Motor neuron (in vitro differentiated cells): ENCODE results near the gene NINJ1. TPM values are rescaled to one million over a fixed set of nuclear protein-coding genes. Genes with fewer than 3 reads are reported as not detected.
A peak's percentile ranks its signal among the peaks of the same experiment; 100 is the strongest.

ENCODE experiments used
- ATAC-seq, 8 experiments: fragments of 200-7000 bp; cut with Tn5 transposase; replicated peaks in 6 of 8; 2 replicates each; pipeline ENCODE4 v1.8.0; 2021; ENCODE audit warnings: mild to moderate bottlenecking in 8 of 8, moderate library complexity in 8 of 8
- H3K27ac ChIP-seq, 2 donors: fragments of 250-450 bp; sonication (Bioruptor Pico); 2 replicates each; pipeline ENCODE4 v1.9.0; 2021; ENCODE audit warnings: antibody characterized with exemption in 2 of 2, mild to moderate bottlenecking in 2 of 2, moderate library complexity in 1 of 2
- H3K4me1 ChIP-seq, 2 donors: fragments of 250-450 bp; sonication (Bioruptor Pico); replicated peaks in 1 of 2; 2 replicates each; pipeline ENCODE4 v1.6.1; 2021; ENCODE audit warnings: antibody characterized with exemption in 2 of 2, mild to moderate bottlenecking in 2 of 2, moderate library complexity in 1 of 2
- H3K4me3 ChIP-seq, 5 donors: fragments of 250-450 bp; sonication (Bioruptor Pico); 2 replicates each; pipeline ENCODE4 v1.9.0; 2021; ENCODE audit warnings: antibody characterized with exemption in 5 of 5, mild to moderate bottlenecking in 5 of 5, moderate library complexity in 4 of 5
- WGBS, 10 experiments: fragments of 450-650 bp; shearing (Covaris generic); methylation state at CpG; one replicate each; pipeline ENCODE4 v1.0.0; 2022; 5-methylcytosine and 5-hydroxymethylcytosine counted together
- in situ Hi-C, 9 experiments: fragments of 400-800 bp; cut with MboI; loops; one replicate each; pipeline ENCODE4 v1.15.0; 2021; ENCODE audit warnings: low sequenced_read_pairs in 9 of 9, low pct_unique_long_range_greater_than_20kb in 2 of 9; ENCODE audit not compliant: unreplicated experiment in 9 of 9
- total RNA-seq, 8 experiments: library from RNA; unstranded; fragments of 300-600 nt; gene quantifications; 2 replicates each; pipeline versions ENCODE4 v1.2.3 to v1.2.4, GENCODE V29; 2022

The NINJ1 gene, protein sequence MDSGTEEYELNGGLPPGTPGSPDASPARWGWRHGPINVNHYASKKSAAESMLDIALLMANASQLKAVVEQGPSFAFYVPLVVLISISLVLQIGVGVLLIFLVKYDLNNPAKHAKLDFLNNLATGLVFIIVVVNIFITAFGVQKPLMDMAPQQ
- 10 to 100 TPM; 12.2 to 59.1 (median 20.2) TPM for total RNA-seq

DNA sequence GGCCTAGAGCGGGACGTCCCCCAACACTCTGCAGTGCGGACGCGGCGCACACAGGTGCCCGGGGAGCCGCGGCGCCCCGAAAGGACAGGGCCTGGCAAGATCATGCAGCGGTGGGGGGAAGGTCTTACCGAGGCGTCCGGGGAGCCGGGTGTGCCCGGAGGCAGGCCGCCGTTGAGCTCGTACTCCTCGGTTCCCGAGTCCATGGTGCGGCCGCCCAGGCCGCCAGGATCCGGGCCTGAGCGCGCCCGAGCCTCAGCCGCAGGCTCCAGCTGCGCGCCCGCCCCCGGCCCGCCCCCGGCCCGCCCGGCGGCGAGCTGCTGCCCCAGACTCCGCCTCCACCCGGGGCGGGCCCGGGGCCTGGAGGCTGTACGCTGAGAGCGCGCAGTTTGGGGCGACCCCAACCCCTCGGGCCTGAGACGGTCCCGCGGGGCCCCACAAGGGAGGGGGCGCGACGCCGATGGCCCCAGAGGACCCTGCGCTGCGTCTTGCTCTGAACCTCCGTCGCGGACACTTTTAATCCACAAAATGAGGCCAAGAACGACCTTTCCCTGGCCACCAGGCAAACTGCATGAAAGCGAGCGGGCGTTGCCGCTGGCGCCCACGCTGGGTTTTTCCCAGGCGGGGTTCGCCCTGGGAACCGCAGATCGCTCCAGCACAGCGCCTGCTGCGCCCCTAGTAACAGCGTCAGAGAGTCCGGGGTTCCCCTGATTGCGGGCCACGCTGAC is at the start of gene NINJ1:
Gene NINJ1 (minus strand): TSS at position 237 of the 725 bp plus-strand sequence. CDS start 34 bp downstream, at position 203.
- Histone ChIP-seq H3K27ac (peak within 1 kb of the TSS in 1 of 2 donors; percentile 77), H3K4me3 (peak within 1 kb of the TSS; percentile 46 to 75 (median 59)), H3K4me1 (peaks cover 11 to 17% of the 10 kb centered on the region in 2 donors)
- ATAC-seq: peak; percentile 69 to 86 (median 84)
- in situ Hi-C loops: no loop called here
- WGBS, 10 experiments: 0 to 12% (median 9%) methylated on average over 2 to 7 of the region's 78 CpGs; no CpG with 5 or more reads in 7 of the 10 experiments

DNA sequence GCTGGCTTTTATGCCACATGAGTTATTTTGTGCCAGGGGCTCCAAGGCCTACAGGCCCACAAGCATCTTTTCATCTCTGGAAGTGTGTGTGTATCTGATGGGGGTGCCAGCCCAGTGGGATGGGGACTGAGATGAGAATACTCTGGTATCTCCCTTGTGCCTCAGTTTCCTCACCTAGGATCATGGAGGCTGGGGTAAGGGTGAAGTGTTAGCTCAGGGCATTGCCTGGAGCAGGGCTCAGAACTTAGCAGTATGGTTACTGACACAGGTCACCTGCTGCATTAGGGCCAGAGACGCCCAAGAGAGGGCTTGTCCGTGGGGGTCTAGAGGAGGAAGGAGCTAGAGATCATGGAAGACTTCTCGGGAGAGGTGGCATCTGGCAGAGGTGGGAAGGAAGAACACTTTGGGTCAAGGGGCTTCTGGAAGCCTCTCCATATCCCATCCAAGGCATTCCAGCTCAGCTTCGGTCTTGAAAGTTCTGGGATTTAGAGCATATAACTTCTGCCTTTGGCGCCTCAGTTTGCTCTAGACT is 49.1 kb upstream of the NINJ1 start:
- in situ Hi-C loops: loop anchor here in 1 of 9 experiments (25.0 kb wide), 1 partner anchor 279 kb away; the partner anchor contains the start of genes FAM120A and FAM120AOS
- ATAC-seq: no peak
- peak overlapping the region; percentile 53 to 82 (median 62) for H3K4me3 ChIP-seq
- peaks cover 21 to 30% of the 10 kb centered on the region in 2 donors for H3K4me1 ChIP-seq
- 10 to 83% (median 35%) methylated on average over 1 to 2 of the region's 5 CpGs; no CpG with 5 or more reads in 4 of the 10 experiments for WGBS, 10 experiments
- H3K27ac ChIP-seq: no peak overlapping the region

DNA sequence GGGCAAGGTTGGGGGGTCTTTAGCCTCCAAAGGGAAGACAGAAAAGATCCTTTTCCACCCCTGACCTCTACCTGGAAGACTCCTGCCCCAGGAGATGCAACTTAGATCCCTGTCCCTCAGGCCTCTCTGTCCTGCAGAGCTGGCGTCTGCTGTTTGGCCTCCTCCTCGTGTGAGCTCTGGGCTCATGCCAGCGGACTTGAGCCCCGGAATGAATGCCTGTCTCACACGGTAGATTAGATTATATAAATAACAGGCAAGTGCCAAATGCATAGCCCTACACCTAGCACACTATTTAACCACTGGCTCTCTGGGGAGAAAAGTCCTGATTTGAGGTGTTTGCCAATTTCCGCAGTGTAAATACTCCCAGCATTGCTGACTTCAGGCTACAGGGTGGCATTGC is 48.5 kb upstream of the NINJ1 start:
- no peak overlapping the region for H3K27ac ChIP-seq
- H3K4me1 ChIP-seq: peaks cover 18 to 26% of the 10 kb centered on the region in 2 donors
- 61 to 100% (median 80%) methylated on average over 1 to 4 of the region's 6 CpGs; no CpG with 5 or more reads in 5 of the 10 experiments for WGBS, 10 experiments
- in situ Hi-C loops: loop anchor here in 1 of 9 experiments (25.0 kb wide), 1 partner anchor 280 kb away; the partner anchor contains the start of genes FAM120A and FAM120AOS
- H3K4me3 ChIP-seq: no peak overlapping the region
- ATAC-seq: peak in 1 of 8 experiments; percentile 1

DNA sequence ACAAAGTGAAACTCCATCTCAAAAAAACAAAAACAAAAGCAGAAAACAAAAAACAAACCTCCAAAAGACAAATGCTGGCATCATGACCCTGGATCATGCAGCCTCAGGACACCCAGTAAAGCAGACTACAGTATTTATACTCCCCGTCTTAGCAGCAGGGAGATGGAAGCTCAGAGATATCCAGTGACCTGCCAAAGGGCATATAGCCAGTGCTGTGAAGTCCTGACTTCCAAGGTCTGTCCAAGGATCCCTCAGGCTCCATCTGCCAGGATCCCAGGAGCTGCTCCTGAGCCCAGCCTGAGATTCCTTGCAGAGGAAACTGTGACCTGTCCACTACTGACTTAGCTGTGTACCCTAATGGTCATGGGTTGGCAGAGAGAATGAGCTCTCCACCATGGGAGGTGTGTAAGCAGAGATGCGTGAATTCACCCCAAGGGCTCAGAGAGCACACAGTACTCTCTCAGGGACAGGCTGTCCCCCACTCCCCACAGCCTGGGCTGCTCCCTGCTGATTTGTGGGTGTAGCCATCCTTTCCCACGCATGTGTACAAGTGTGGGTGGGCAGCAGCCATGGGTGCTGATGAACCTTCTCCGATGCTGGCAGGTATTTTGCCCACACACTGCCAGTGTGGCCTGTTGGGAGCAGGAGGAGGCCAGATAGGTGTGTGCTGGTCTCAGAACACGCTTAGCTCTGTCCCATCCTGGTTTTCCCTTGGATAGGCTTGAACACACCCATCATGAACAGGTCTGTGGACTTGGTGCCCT is 47.8 kb upstream of the NINJ1 start:
- Histone ChIP-seq H3K4me3 (no peak overlapping the region), H3K4me1 (peaks cover 14 to 19% of the 10 kb centered on the region in 2 donors), H3K27ac (no peak overlapping the region)
- WGBS, 10 experiments: 40 to 94% (median 73%) methylated on average over 1 to 2 of the region's 5 CpGs; no CpG with 5 or more reads in 4 of the 10 experiments
- ATAC-seq: no peak
- in situ Hi-C loops: loop anchor here in 1 of 9 experiments (25.0 kb wide), 1 partner anchor 280 kb away; the partner anchor contains the start of genes FAM120A and FAM120AOS

DNA sequence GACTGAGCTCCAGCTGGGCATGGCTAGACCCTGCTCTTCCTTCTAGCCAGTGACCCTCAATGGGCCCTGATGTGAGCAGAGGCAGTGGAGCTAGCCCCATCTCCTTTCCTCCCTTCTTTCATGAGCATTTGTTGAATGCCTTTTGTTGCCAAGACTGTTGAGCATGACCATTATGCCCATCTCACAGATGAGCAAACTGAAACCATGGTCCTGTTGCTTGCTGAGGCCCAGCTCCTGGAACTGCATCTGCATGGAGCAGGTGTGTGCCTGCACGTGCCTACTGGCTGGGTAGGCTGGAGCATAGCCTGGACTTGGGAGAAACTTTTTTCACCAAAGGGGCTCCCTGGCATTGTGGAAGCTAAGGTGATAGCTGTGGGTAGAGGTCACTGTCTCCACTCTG is 46.9 kb upstream of the NINJ1 start:
- Histone ChIP-seq H3K4me3 (no peak overlapping the region), H3K4me1 (peaks cover 5 to 10% of the 10 kb centered on the region in 2 donors), H3K27ac (no peak overlapping the region)
- in situ Hi-C loops: loop anchor here in 1 of 9 experiments (25.0 kb wide), 1 partner anchor 281 kb away; the partner anchor contains the start of genes FAM120A and FAM120AOS
- WGBS, 10 experiments: 40 to 60% methylated on average over 1 of the region's 1 CpG; no CpG with 5 or more reads in 8 of the 10 experiments
- no peak for ATAC-seq

DNA sequence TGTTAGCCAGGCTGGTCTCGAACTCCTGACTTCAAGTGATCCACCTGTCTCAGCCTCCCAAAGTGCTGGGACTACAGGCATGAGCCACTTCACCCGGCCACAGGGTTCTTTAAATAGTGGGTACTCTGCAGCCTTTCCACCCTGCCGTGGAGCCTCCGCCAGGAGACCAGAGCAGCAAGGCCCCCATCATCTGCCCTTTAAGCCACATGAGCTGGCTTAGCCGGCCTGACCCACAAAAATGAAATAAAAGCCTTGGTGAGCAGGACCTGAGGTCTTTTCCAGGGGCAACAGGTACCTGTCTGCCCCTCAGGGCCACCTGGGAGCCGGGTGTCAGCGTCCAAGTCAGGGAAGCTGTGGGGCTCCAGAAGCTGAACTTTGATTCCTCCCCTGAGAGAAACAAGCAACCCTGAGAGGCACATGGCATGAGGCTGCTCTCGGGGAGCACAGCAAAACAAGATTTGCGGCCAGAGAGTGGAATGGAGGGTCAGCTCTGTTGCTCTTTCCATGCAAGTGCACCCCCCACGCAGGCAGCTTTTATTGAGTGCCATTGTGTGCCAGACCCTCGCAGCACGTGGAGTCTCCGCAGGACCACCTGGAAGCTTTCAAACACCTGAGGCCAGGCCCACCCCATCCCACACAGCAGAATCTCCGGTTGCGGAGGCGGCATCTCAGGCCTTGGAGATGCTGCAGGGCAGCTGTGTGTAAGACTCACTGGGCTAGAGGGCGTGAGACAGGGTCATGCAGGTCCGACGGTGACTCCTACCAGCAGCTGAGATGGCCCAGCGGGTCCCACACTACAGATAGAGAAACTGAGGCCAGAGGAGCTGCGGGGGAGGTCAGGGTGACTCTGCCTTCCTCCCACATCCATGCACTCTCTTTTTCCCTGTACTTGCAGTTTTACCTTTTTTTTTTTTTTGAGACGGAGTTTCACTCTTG is 45.1 kb upstream of the NINJ1 start:
- 21 to 100% (median 78%) methylated on average over 2 to 13 of the region's 22 CpGs; no CpG with 5 or more reads in 1 of the 10 experiments for WGBS, 10 experiments
- no peak for ATAC-seq
- H3K4me1 ChIP-seq: peaks cover 2 to 4% of the 10 kb centered on the region in 2 donors
- no peak overlapping the region for H3K4me3 ChIP-seq
- no peak overlapping the region for H3K27ac ChIP-seq
- in situ Hi-C loops: loop anchor here in 1 of 9 experiments (25.0 kb wide), 1 partner anchor 283 kb away; the partner anchor contains the start of genes FAM120A and FAM120AOS

DNA sequence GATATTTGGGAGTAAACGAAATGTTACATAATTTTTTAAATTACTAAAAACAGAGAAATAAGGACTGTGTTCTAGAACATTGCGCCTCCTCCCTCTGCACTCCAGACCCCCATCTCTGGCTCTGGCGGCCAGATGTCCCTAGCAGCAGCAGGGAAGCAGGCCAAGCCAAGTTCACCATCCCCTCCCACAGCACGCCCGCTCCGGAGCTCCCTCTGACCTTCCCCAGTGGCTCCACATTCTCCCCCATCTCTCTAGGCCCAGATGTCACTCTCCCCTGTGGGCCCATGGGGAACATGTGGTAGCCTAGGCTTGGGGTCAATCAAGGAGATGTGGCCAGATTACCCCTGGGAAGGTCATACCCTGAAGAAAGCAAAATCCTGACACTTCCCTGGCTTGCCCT is 43.6 kb upstream of the NINJ1 start:
- in situ Hi-C loops: loop anchor here in 1 of 9 experiments (25.0 kb wide), 1 partner anchor 285 kb away; the partner anchor contains the start of genes FAM120A and FAM120AOS
- peak in 2 of 8 experiments; percentile 13 to 58 for ATAC-seq
- Histone ChIP-seq H3K4me3 (no peak overlapping the region), H3K4me1 (peaks cover 16 to 17% of the 10 kb centered on the region in 2 donors), H3K27ac (no peak overlapping the region)
- WGBS, 10 experiments: 0 to 100% (median 76%) methylated on average over 1 to 5 of the region's 6 CpGs; no CpG with 5 or more reads in 4 of the 10 experiments

DNA sequence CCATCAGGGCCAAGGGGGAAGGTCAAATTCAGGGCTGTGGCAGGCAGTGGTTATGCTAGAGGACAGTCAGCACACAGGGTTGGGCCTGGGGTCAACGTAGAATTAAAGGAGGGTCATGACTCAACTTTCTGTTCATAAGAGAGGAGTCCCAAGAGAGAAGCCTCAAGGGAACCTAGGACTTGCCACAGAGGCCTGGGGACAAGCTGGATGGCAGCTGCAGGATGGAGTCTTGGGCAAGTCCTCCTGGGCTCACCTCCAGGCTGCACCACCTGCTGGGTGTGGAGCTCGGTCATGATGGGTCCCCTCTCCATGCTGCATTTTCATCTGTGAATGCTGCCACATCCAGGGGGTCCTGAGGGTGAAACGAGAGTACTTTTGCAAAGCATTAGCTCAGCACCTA is 40.9 kb upstream of the NINJ1 start:
- WGBS, 10 experiments: 0 to 92% (median 37%) methylated on average over 1 to 2 of the region's 3 CpGs; no CpG with 5 or more reads in 3 of the 10 experiments
- Histone ChIP-seq H3K4me3 (no peak overlapping the region), H3K27ac (no peak overlapping the region), H3K4me1 (peaks cover 19 to 20% of the 10 kb centered on the region in 2 donors)
- no peak for ATAC-seq
- in situ Hi-C loops: loop anchor here in 4 of 9 experiments (25.0 kb wide), 5 partner anchors 137 to 787 kb away; partner anchors contain the start of genes BARX1 (in 1 of the 4), FAM120A (in 1 of the 4) and FAM120AOS (in 1 of the 4)

DNA sequence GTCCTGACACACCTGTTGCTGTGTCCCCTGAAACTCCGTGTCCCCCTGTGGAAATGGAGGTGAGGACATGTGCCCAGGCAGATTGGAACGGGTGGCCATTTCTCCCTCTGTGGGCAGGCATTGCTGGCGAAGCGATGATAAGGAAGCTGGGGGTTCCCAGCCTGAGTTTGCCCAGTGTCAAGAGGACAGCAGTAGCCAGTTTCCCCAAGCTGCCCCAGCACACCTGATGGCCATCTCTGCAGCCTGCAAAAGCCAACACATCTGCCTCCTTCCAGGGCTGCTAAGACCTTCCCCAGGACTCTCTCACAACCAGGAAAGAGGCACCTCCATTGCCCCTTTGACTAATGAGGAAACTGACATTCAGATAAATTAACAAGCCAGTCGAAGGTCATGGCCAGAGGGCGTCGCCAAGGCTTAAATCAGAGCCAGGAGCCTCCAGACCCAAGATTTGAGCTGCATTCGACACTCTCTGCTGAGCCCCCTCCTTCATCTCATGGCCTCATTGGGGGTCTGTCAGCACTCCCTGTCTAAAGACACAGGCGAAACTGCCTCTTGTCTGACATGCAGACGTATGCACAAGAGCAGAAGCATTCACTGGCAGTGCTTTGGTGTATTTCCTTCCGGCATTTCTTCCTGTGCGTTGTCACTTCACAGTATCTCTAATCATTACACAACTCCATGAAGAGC is 39.5 kb upstream of the NINJ1 start:
- peak in 5 of 8 experiments; percentile 47 to 78 (median 73) for ATAC-seq
- WGBS, 10 experiments: 0 to 89% (median 61%) methylated on average over 1 to 6 of the region's 12 CpGs; no CpG with 5 or more reads in 4 of the 10 experiments
- peak overlapping the region in 1 of 2 donors; percentile 36 for H3K27ac ChIP-seq

DNA sequence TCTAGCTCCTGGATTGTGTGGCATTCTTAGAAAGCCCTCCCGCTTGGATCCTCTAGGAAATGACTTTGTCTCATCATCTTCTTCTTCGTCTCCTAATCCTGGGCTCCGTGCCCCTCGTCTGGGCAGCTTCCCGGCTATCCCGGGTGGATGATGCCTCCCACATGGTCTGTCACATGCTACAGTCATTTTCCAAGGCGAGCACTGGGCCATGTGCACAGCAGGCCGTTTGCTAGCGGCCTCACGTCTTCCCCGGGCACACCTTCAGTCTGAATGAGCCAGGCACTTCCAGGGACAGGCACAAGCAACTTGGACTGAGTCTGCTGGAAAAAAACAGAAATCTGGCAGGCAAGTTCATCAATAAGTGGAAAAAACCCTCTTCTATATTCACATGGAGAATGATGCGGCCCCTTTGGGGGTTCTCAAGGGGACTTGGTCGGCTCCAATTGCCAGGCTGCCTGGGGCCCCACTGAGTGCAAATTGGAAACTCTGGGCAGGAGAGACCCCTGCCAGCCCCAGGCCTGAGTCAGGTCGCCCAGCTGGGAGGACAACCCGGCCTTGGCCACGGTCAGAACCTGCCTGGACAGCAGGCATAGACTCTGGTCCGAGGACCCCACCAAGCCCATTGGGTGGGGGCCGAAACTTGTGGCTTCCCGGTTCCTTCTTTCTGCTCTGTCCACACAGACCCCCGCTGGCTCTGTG is 38.8 kb upstream of the NINJ1 start:
- WGBS, 10 experiments: 0 to 100% (median 45%) methylated on average over 1 to 12 of the region's 20 CpGs; no CpG with 5 or more reads in 2 of the 10 experiments
- H3K4me1 ChIP-seq: peaks cover 26 to 30% of the 10 kb centered on the region in 2 donors
- no peak overlapping the region for H3K4me3 ChIP-seq
- in situ Hi-C loops: loop anchor here in 4 of 9 experiments (25.0 kb wide), 4 partner anchors 139 to 789 kb away; partner anchors contain the start of gene BARX1 (in 1 of the 4)
- H3K27ac ChIP-seq: no peak overlapping the region
- peak in 5 of 8 experiments; percentile 20 to 39 (median 29) for ATAC-seq

More for the DNA sequence above, 39.5 kb upstream of the NINJ1 start:
- peaks cover 23 to 25% of the 10 kb centered on the region in 2 donors for H3K4me1 ChIP-seq
- in situ Hi-C loops: loop anchor here in 4 of 9 experiments (25.0 kb wide), 4 partner anchors 139 to 789 kb away; partner anchors contain the start of gene BARX1 (in 1 of the 4)
- no peak overlapping the region for H3K4me3 ChIP-seq
